Measurements from ENCODE around the gene GBP7. TPM values are rescaled to one million over a fixed set of nuclear protein-coding genes. Genes with fewer than 3 reads are reported as not detected.
A peak's percentile ranks its signal among the peaks of the same experiment; 100 is the strongest.

GBP7 gene
- total and polyA plus RNA-seq, 10 of the 15 experiments (the other 5 are each of a cell fraction or from before 2014, with no cell fraction given) = not detected

DNA sequence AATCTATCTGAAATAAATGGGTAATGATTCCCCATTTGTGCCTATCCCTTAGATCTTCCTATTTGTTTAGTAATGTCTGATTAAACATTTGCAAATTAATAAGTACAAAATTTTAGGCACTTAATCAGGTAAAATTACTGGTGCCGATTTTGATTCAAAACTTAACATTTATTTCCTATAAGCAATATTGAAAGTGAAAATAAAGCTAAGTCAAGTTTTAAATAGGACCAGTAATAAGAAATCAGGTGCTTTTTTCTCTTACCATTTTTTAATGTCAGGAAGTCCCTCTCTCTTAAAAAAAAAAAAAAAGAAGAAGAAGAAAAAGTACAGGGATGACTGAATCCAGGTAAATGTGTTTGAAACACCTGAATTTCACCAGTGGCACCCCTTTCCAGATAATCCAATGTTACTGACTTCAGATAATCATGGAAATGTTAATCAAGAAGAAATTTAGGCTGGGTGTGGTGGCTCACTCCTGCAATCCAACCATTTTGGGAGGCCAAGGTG, 23.8 kb upstream of the GBP7 start (continued):
- TF ChIP-seq, protein P1, sequence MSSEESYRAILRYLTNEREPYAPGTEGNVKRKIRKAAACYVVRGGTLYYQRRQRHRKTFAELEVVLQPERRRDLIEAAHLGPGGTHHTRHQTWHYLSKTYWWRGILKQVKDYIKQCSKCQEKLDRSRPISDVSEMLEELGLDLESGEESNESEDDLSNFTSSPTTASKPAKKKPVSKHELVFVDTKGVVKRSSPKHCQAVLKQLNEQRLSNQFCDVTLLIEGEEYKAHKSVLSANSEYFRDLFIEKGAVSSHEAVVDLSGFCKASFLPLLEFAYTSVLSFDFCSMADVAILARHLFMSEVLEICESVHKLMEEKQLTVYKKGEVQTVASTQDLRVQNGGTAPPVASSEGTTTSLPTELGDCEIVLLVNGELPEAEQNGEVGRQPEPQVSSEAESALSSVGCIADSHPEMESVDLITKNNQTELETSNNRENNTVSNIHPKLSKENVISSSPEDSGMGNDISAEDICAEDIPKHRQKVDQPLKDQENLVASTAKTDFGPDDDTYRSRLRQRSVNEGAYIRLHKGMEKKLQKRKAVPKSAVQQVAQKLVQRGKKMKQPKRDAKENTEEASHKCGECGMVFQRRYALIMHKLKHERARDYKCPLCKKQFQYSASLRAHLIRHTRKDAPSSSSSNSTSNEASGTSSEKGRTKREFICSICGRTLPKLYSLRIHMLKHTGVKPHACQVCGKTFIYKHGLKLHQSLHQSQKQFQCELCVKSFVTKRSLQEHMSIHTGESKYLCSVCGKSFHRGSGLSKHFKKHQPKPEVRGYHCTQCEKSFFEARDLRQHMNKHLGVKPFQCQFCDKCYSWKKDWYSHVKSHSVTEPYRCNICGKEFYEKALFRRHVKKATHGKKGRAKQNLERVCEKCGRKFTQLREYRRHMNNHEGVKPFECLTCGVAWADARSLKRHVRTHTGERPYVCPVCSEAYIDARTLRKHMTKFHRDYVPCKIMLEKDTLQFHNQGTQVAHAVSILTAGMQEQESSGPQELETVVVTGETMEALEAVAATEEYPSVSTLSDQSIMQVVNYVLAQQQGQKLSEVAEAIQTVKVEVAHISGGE (CRISPR knock-in tag; IDR thresholded peaks at IDR 0.05) = no peak
- TF ChIP-seq IRF4 (IDR thresholded peaks at IDR 0.05; ENCODE audit: low read depth, low read length) (no peak), SIX5 (IDR thresholded peaks at IDR 0.05; ENCODE audit: low read depth, low read length, severe bottlenecking) (no peak), RBBP5 (conservative IDR thresholded peaks at IDR 0.05) (no peak), JUNB (IDR thresholded peaks at IDR 0.05) (peak; percentile 66), CBX5 (IDR thresholded peaks at IDR 0.05; ENCODE audit: low read depth) (no peak), ZNF384 (IDR thresholded peaks at IDR 0.05; ENCODE audit: borderline replicate concordance, low read depth, low read length) (peak; percentile 65)
- TF ChIP-seq, protein P2, sequence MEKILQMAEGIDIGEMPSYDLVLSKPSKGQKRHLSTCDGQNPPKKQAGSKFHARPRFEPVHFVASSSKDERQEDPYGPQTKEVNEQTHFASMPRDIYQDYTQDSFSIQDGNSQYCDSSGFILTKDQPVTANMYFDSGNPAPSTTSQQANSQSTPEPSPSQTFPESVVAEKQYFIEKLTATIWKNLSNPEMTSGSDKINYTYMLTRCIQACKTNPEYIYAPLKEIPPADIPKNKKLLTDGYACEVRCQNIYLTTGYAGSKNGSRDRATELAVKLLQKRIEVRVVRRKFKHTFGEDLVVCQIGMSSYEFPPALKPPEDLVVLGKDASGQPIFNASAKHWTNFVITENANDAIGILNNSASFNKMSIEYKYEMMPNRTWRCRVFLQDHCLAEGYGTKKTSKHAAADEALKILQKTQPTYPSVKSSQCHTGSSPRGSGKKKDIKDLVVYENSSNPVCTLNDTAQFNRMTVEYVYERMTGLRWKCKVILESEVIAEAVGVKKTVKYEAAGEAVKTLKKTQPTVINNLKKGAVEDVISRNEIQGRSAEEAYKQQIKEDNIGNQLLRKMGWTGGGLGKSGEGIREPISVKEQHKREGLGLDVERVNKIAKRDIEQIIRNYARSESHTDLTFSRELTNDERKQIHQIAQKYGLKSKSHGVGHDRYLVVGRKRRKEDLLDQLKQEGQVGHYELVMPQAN (conservative IDR thresholded peaks at IDR 0.05) = 0 out of 2 replicates have a peak, but pooled peaks have one; percentile 20
- TF ChIP-seq, protein P3, sequence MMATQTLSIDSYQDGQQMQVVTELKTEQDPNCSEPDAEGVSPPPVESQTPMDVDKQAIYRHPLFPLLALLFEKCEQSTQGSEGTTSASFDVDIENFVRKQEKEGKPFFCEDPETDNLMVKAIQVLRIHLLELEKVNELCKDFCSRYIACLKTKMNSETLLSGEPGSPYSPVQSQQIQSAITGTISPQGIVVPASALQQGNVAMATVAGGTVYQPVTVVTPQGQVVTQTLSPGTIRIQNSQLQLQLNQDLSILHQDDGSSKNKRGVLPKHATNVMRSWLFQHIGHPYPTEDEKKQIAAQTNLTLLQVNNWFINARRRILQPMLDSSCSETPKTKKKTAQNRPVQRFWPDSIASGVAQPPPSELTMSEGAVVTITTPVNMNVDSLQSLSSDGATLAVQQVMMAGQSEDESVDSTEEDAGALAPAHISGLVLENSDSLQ (IDR thresholded peaks at IDR 0.05) = no peak
- TF ChIP-seq, protein P4, sequence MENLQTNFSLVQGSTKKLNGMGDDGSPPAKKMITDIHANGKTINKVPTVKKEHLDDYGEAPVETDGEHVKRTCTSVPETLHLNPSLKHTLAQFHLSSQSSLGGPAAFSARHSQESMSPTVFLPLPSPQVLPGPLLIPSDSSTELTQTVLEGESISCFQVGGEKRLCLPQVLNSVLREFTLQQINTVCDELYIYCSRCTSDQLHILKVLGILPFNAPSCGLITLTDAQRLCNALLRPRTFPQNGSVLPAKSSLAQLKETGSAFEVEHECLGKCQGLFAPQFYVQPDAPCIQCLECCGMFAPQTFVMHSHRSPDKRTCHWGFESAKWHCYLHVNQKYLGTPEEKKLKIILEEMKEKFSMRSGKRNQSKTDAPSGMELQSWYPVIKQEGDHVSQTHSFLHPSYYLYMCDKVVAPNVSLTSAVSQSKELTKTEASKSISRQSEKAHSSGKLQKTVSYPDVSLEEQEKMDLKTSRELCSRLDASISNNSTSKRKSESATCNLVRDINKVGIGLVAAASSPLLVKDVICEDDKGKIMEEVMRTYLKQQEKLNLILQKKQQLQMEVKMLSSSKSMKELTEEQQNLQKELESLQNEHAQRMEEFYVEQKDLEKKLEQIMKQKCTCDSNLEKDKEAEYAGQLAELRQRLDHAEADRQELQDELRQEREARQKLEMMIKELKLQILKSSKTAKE (IDR thresholded peaks at IDR 0.05; ENCODE audit: low read depth, poor library complexity, severe bottlenecking) = no peak

All from GM12878 (cell line).